ENCODE measurements around the gene C2orf74. TPM values are rescaled to one million over a fixed set of nuclear protein-coding genes. Genes with fewer than 3 reads are reported as not detected.
A peak's percentile ranks its signal among the peaks of the same experiment; 100 is the strongest.

Gene C2orf74
- total and polyA plus RNA-seq, 4 donors, result 4.8 to 69.0 (median 19.1) TPM

GRCh38 chr2:61176755-61177726 is 15.1 kb downstream of the C2orf74 start:
- H3K9me3 ChIP-seq (ENCODE audit: control insufficient read depth, low read length), result no peaks in the 10 kb centered on the region
- ATAC-seq (ENCODE audit: low FRiP score) (peak; percentile 95), DNase-seq (peak; percentile 96 to 98)
- H3K27me3 ChIP-seq (ENCODE audit: control insufficient read depth in 1 of 2, insufficient read depth in 2 of 2, low read length in 1 of 2), result no peaks in the 10 kb centered on the region
- 0% methylated on average over 84 to 111 of the region's 111 CpGs for WGBS, 2 donors
- H3K27ac ChIP-seq (ENCODE audit: low read depth in 1 of 2, low read length in 2 of 2), result peak overlapping the region; percentile 96 to 97
- H3K4me3 ChIP-seq (ENCODE audit: low read length in 2 of 2), result peak overlapping the region; percentile 51 to 88
- H3K4me1 ChIP-seq (ENCODE audit: control insufficient read depth in 1 of 2, insufficient read depth in 2 of 2, low read length in 2 of 2), result peaks cover 5% of the 10 kb centered on the region in 2 donors
- no peaks in the 10 kb centered on the region for H3K36me3 ChIP-seq (ENCODE audit: control insufficient read depth in 1 of 2, insufficient read depth in 2 of 2, low read length in 1 of 2)
- intact Hi-C loops (cut with DNase I), result loop anchor here (2.0 to 10.0 kb wide), 4 partner anchors 30 to 295 kb away; partner anchors contain the start of genes REL (in 1 of the 2) and USP34 (in 1 of the 2)

GRCh38 chr2:61177727-61178549 is 15.9 kb downstream of the C2orf74 start:
- H3K4me1 ChIP-seq (ENCODE audit: control insufficient read depth in 1 of 2, insufficient read depth in 2 of 2, low read length in 2 of 2), result peaks cover 5% of the 10 kb centered on the region in 2 donors
- ATAC-seq (ENCODE audit: low FRiP score) (peak; percentile 19), DNase-seq (peak in 1 of 2 donors; percentile 62)
- H3K27ac ChIP-seq (ENCODE audit: low read depth in 1 of 2, low read length in 2 of 2), result peak overlapping the region; percentile 94 to 95
- peak overlapping the region; percentile 50 to 88 for H3K4me3 ChIP-seq (ENCODE audit: low read length in 2 of 2)
- no peaks in the 10 kb centered on the region for H3K36me3 ChIP-seq (ENCODE audit: control insufficient read depth in 1 of 2, insufficient read depth in 2 of 2, low read length in 1 of 2)
- intact Hi-C loops (cut with DNase I), result loop anchor here (2.0 to 10.0 kb wide), 4 partner anchors 31 to 294 kb away; partner anchors contain the start of genes REL (in 1 of the 2) and USP34 (in 1 of the 2)
- WGBS, 2 donors, result 14 to 15% methylated on average over 40 to 45 of the region's 45 CpGs
- H3K27me3 ChIP-seq (ENCODE audit: control insufficient read depth in 1 of 2, insufficient read depth in 2 of 2, low read length in 1 of 2), result no peaks in the 10 kb centered on the region
- H3K9me3 ChIP-seq (ENCODE audit: control insufficient read depth, low read length), result no peaks in the 10 kb centered on the region

- no peaks in the 10 kb centered on the region for H3K9me3 ChIP-seq (ENCODE audit: control insufficient read depth, low read length)
- WGBS, 2 donors, result 86 to 88% methylated on average over 22 of the region's 22 CpGs
- H3K4me1 ChIP-seq (ENCODE audit: control insufficient read depth in 1 of 2, insufficient read depth in 2 of 2, low read length in 2 of 2), result peaks cover 5% of the 10 kb centered on the region in 2 donors
- no peak for DNase-seq
- no peaks in the 10 kb centered on the region for H3K27me3 ChIP-seq (ENCODE audit: control insufficient read depth in 1 of 2, insufficient read depth in 2 of 2, low read length in 1 of 2)
- no peak overlapping the region for H3K4me3 ChIP-seq (ENCODE audit: low read length in 2 of 2)
- ATAC-seq (ENCODE audit: low FRiP score), result no peak
- peak overlapping the region in 1 of 2 donors; percentile 55 for H3K27ac ChIP-seq (ENCODE audit: low read depth in 1 of 2, low read length in 2 of 2)
- intact Hi-C loops (cut with DNase I), result loop anchor here (5.0 to 10.0 kb wide), 3 partner anchors 37 to 294 kb away; partner anchors contain the start of genes REL (in 1 of the 2) and USP34 (in 1 of the 2)
- no peaks in the 10 kb centered on the region for H3K36me3 ChIP-seq (ENCODE audit: control insufficient read depth in 1 of 2, insufficient read depth in 2 of 2, low read length in 1 of 2)
Measured at GRCh38 chr2:61178603-61179545, 16.9 kb downstream of the C2orf74 start.

GRCh38 chr2:61179701-61180639 is 18.0 kb downstream of the C2orf74 start:
- 12 to 13% methylated on average over 14 of the region's 14 CpGs for WGBS, 2 donors
- Histone ChIP-seq H3K36me3 (ENCODE audit: control insufficient read depth in 1 of 2, insufficient read depth in 2 of 2, low read length in 1 of 2) (peaks cover 0 to 3% of the 10 kb centered on the region in 2 donors), H3K27ac (ENCODE audit: low read depth in 1 of 2, low read length in 2 of 2) (peak overlapping the region in 1 of 2 donors; percentile 65), H3K4me3 (ENCODE audit: low read length in 2 of 2) (no peak overlapping the region), H3K4me1 (ENCODE audit: control insufficient read depth in 1 of 2, insufficient read depth in 2 of 2, low read length in 2 of 2) (peaks cover 5% of the 10 kb centered on the region in 2 donors), H3K27me3 (ENCODE audit: control insufficient read depth in 1 of 2, insufficient read depth in 2 of 2, low read length in 1 of 2) (no peaks in the 10 kb centered on the region), H3K9me3 (ENCODE audit: control insufficient read depth, low read length) (no peaks in the 10 kb centered on the region)
- ATAC-seq (ENCODE audit: low FRiP score), result peak; percentile 71
- intact Hi-C loops (cut with DNase I), result loop anchor here (5.0 to 10.0 kb wide), 3 partner anchors 38 to 295 kb away; partner anchors contain the start of genes REL (in 1 of the 2) and USP34 (in 1 of the 2)
- peak; percentile 88 to 90 for DNase-seq

GRCh38 chr2:61180686-61181085 is 18.7 kb downstream of the C2orf74 start:
- Histone ChIP-seq H3K27me3 (ENCODE audit: control insufficient read depth in 1 of 2, insufficient read depth in 2 of 2, low read length in 1 of 2) (no peaks in the 10 kb centered on the region), H3K9me3 (ENCODE audit: control insufficient read depth, low read length) (no peaks in the 10 kb centered on the region), H3K36me3 (ENCODE audit: control insufficient read depth in 1 of 2, insufficient read depth in 2 of 2, low read length in 1 of 2) (peaks cover 0 to 9% of the 10 kb centered on the region in 2 donors), H3K27ac (ENCODE audit: low read depth in 1 of 2, low read length in 2 of 2) (peak overlapping the region in 1 of 2 donors; percentile 65), H3K4me1 (ENCODE audit: control insufficient read depth in 1 of 2, insufficient read depth in 2 of 2, low read length in 2 of 2) (peaks cover 5% of the 10 kb centered on the region in 2 donors), H3K4me3 (ENCODE audit: low read length in 2 of 2) (no peak overlapping the region)
- DNase-seq (no peak), ATAC-seq (ENCODE audit: low FRiP score) (no peak)
- 64 to 65% methylated on average over 6 of the region's 6 CpGs for WGBS, 2 donors
- intact Hi-C loops (cut with DNase I), result no loop called here

GRCh38 chr2:61181382-61182058 is 19.5 kb downstream of the C2orf74 start:
- Histone ChIP-seq H3K4me1 (ENCODE audit: control insufficient read depth in 1 of 2, insufficient read depth in 2 of 2, low read length in 2 of 2) (peaks cover 5% of the 10 kb centered on the region in 2 donors), H3K4me3 (ENCODE audit: low read length in 2 of 2) (no peak overlapping the region), H3K9me3 (ENCODE audit: control insufficient read depth, low read length) (no peaks in the 10 kb centered on the region), H3K36me3 (ENCODE audit: control insufficient read depth in 1 of 2, insufficient read depth in 2 of 2, low read length in 1 of 2) (peaks cover 0 to 9% of the 10 kb centered on the region in 2 donors), H3K27me3 (ENCODE audit: control insufficient read depth in 1 of 2, insufficient read depth in 2 of 2, low read length in 1 of 2) (no peaks in the 10 kb centered on the region), H3K27ac (ENCODE audit: low read depth in 1 of 2, low read length in 2 of 2) (peak overlapping the region in 1 of 2 donors; percentile 10)
- 37 to 41% methylated on average over 10 of the region's 10 CpGs for WGBS, 2 donors
- ATAC-seq (ENCODE audit: low FRiP score), result no peak
- no peak for DNase-seq
- intact Hi-C loops (cut with DNase I), result no loop called here

GRCh38 chr2:61182059-61182383 is 20.0 kb downstream of the C2orf74 start:
- DNase-seq (no peak), ATAC-seq (ENCODE audit: low FRiP score) (no peak)
- Histone ChIP-seq H3K36me3 (ENCODE audit: control insufficient read depth in 1 of 2, insufficient read depth in 2 of 2, low read length in 1 of 2) (peaks cover 0 to 9% of the 10 kb centered on the region in 2 donors), H3K9me3 (ENCODE audit: control insufficient read depth, low read length) (no peaks in the 10 kb centered on the region), H3K27me3 (ENCODE audit: control insufficient read depth in 1 of 2, insufficient read depth in 2 of 2, low read length in 1 of 2) (no peaks in the 10 kb centered on the region), H3K4me1 (ENCODE audit: control insufficient read depth in 1 of 2, insufficient read depth in 2 of 2, low read length in 2 of 2) (peaks cover 5% of the 10 kb centered on the region in 2 donors), H3K27ac (ENCODE audit: low read depth in 1 of 2, low read length in 2 of 2) (no peak overlapping the region), H3K4me3 (ENCODE audit: low read length in 2 of 2) (no peak overlapping the region)
- intact Hi-C loops (cut with DNase I), result no loop called here
- WGBS, 2 donors, result 62 to 64% methylated on average over 6 of the region's 6 CpGs
